CD4-positive, alpha-beta T cell (primary cell): ENCODE results near the gene MLLT10. TPM values are rescaled to one million over a fixed set of nuclear protein-coding genes. Genes with fewer than 3 reads are reported as not detected.

Experiments used
- ATAC-seq: fragments of 200-7000 bp; cut with Tn5 transposase; one replicate; pipeline ENCODE4 v1.10.0; 2022; ENCODE audit warnings: mild to moderate bottlenecking; ENCODE audit not compliant: poor library complexity
- CTCF ChIA-PET: fragments of 350-600 bp; sonication (Branson Sonifier 250); formaldehyde crosslinking; loops from one replicate; lab custom pipeline; 2021; ENCODE audit warnings: antibody characterized with exemption, inconsistent platforms; lab: Charles Lee
- POLR2A ChIA-PET: fragments of 350-600 bp; sonication (Branson Sonifier 250); formaldehyde crosslinking; loops from one replicate; lab custom pipeline; 2021; ENCODE audit warnings: antibody characterized with exemption, inconsistent platforms; lab: Charles Lee
- DNase-seq, 14 experiments: peaks; one replicate each; pipeline ENCODE4 v3.0.0-alpha.2; 2013 to 2020; ENCODE audit warnings: mixed read lengths in 2 of 14
- H3K27ac ChIP-seq, 2 donors: one replicate each; pipeline versions ENCODE4 v1.5.1 to v1.7.0; 2013; ENCODE audit warnings: low read length in 2 of 2, low read depth in 1 of 2, mild to moderate bottlenecking in 1 of 2
- H3K27me3 ChIP-seq, 2 experiments: 1 replicate in 1 of 2; 2 replicates in 1 of 2; pipeline versions ENCODE4 v1.6.1 to v1.7.0; 2013; ENCODE audit warnings: low read length in 2 of 2, control low read depth in 1 of 2, mild to moderate bottlenecking in 1 of 2, moderate library complexity in 1 of 2; ENCODE audit not compliant: insufficient read depth in 2 of 2, control insufficient read depth in 1 of 2
- H3K36me3 ChIP-seq: one replicate; pipeline ENCODE4 v1.6.1; 2013; ENCODE audit warnings: low read length, control low read depth; ENCODE audit not compliant: insufficient read depth
- H3K4me1 ChIP-seq: one replicate; pipeline ENCODE4 v1.6.1; 2013; ENCODE audit warnings: low read length, control low read depth; ENCODE audit not compliant: insufficient read depth
- H3K4me3 ChIP-seq: one replicate; pipeline ENCODE4 v1.5.1; 2013; ENCODE audit warnings: mild to moderate bottlenecking, low read length, moderate library complexity
- H3K9me3 ChIP-seq, 2 experiments: 1 replicate in 1 of 2; 2 replicates in 1 of 2; pipeline versions ENCODE4 v1.6.1 to v1.7.0; 2013; ENCODE audit warnings: low read length in 2 of 2, mild to moderate bottlenecking in 2 of 2, control low read depth in 1 of 2, moderate library complexity in 1 of 2; ENCODE audit not compliant: control insufficient read depth in 1 of 2, insufficient read depth in 1 of 2
- H3K27ac Mint-ChIP-seq: one replicate; pipeline ENCODE4 v1.8.0; 2020; ENCODE audit warnings: mixed read lengths
- H3K27me3 Mint-ChIP-seq: one replicate; pipeline ENCODE4 v1.8.0; 2021; ENCODE audit warnings: mixed read lengths
- H3K36me3 Mint-ChIP-seq: one replicate; pipeline ENCODE4 v1.8.0; 2021; ENCODE audit warnings: low read depth, mixed read lengths
- H3K4me1 Mint-ChIP-seq: one replicate; pipeline ENCODE4 v1.8.0; 2021; ENCODE audit warnings: low read depth, mixed read lengths
- H3K4me3 Mint-ChIP-seq: one replicate; pipeline ENCODE4 v1.8.0; 2020; ENCODE audit warnings: mild to moderate bottlenecking, mixed read lengths
- H3K9me3 Mint-ChIP-seq: one replicate; pipeline ENCODE4 v1.8.0; 2020; ENCODE audit warnings: mixed read lengths
- CTCF ChIP-seq: fragments of 200-600 bp; IDR thresholded peaks from one replicate; pipeline ENCODE4 v1.8.0; 2022; ENCODE audit warnings: antibody characterized with exemption, mild to moderate bottlenecking
- intact Hi-C, 2 experiments: fragments of 100-400 bp; cut with DNase I in 1 of 2; cut with micrococcal nuclease in 1 of 2; formaldehyde crosslinking; loops; one replicate each; pipeline versions ENCODE4 v1.15.1 to v1.9.0; 2023 to 2025; cut with DNase I, micrococcal nuclease
- total RNA-seq, 174 experiments: library from RNA in 2 of 174; stranded (reverse) in 2 of 174; gene quantifications; one replicate each; pipeline ENCODE4 v1.2.3 and lab custom pipeline; 2021 to 2026

The MLLT10 gene
- total RNA-seq, 2 experiments from 2014 or later, result 46.0 to 64.1 TPM

GRCh38 chr10:21521751-21522533 lies 12.1 kb upstream of the MLLT10 start:
- intact Hi-C loops, result loop anchor here (10.0 kb wide), 3 partner anchors 223 to 1913 kb away; partner anchors contain the start of gene OTUD1 (in 1 of the 2)
- Mint-ChIP-seq H3K27me3 (peaks cover 70% of the 10 kb centered on the region), H3K36me3 (peaks cover 10% of the 10 kb centered on the region), H3K4me1 (peaks cover 55% of the 10 kb centered on the region), H3K4me3 (no peak overlapping the region), H3K9me3 (no peaks in the 10 kb centered on the region), H3K27ac (no peak overlapping the region)
- no peaks in the 10 kb centered on the region for H3K36me3 ChIP-seq
- no peak overlapping the region for H3K27ac ChIP-seq
- peaks cover 33 to 58% of the 10 kb centered on the region in 2 experiments for H3K27me3 ChIP-seq
- ATAC-seq (no peak), DNase-seq (no peak)
- no peaks in the 10 kb centered on the region for H3K9me3 ChIP-seq
- ChIA-PET CTCF (interaction anchor here (1.1 to 1.6 kb wide), 2 partner anchors 25 to 26 kb away, joined by 5 read pairs; no protein-coding TSS in a partner anchor), POLR2A (interaction anchor here (0.6 to 3.6 kb wide), 3 partner anchors 11 to 708 kb away, joined by 3 to 16 read pairs (median 3); partner anchors contain the start of gene MLLT10)
- TF ChIP-seq CTCF, result no peak
- H3K4me3 ChIP-seq, result no peak overlapping the region
- H3K4me1 ChIP-seq, result peaks cover 50% of the 10 kb centered on the region

- Histone ChIP-seq H3K27ac (no peak overlapping the region), H3K9me3 (no peaks in the 10 kb centered on the region), H3K36me3 (no peaks in the 10 kb centered on the region), H3K4me3 (no peak overlapping the region), H3K4me1 (peaks cover 48% of the 10 kb centered on the region), H3K27me3 (peaks cover 28 to 51% of the 10 kb centered on the region in 2 experiments)
- POLR2A ChIA-PET, result interaction anchor here (3.6 kb wide), 1 partner anchor 10 kb away, joined by 16 read pairs; the partner anchor contains the start of gene MLLT10
- no peak overlapping the region for H3K27ac Mint-ChIP-seq
- ATAC-seq, result no peak
- CTCF ChIA-PET, result interaction anchor here (0.6 to 1.1 kb wide), 3 partner anchors 26 to 753 kb away, joined by 3 to 5 read pairs (median 5); no protein-coding TSS in a partner anchor
- no peak for TF ChIP-seq CTCF
- H3K36me3 Mint-ChIP-seq, result peaks cover 10% of the 10 kb centered on the region
- no peak for DNase-seq
- no peak overlapping the region for H3K4me3 Mint-ChIP-seq
- peaks cover 63% of the 10 kb centered on the region for H3K27me3 Mint-ChIP-seq
- no peaks in the 10 kb centered on the region for H3K9me3 Mint-ChIP-seq
- intact Hi-C loops, result loop anchor here (10.0 kb wide), 3 partner anchors 222 to 1912 kb away; partner anchors contain the start of gene OTUD1 (in 1 of the 2)
- peaks cover 57% of the 10 kb centered on the region for H3K4me1 Mint-ChIP-seq
Measured at GRCh38 chr10:21522631-21523406, 11.2 kb upstream of the MLLT10 start.

DNA sequence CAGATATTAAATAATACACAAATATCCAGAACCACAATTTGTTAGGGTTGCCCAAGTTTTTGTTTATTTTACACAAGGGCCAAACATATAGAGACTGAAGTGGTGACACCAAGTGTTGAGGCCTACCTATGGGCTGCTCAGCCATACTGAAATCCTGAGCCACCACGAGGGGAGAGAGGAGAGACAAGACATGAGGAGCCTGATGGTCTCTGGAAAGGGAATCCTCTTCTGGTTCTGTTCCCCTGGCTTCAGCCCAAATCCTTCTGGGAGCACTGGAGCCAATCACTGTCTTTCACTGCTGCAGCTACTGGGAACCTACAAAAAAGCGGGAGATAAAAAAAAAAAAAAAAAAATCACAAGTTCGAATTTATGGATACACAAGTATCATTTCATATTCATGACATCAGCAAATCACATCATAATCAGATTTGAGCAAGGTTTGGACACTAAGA lies 10.4 kb upstream of the MLLT10 start:
- ChIA-PET CTCF (interaction anchor here (0.6 kb wide), 1 partner anchor 280 kb away, joined by 5 read pairs; no protein-coding TSS in a partner anchor), POLR2A (interaction anchor here (0.7 to 3.6 kb wide), 2 partner anchors 10 to 405 kb away, joined by 3 to 16 read pairs; partner anchors contain the start of gene MLLT10)
- Mint-ChIP-seq H3K27me3 (peaks cover 55% of the 10 kb centered on the region), H3K4me3 (peak overlapping the region; percentile 36), H3K36me3 (peaks cover 10% of the 10 kb centered on the region), H3K9me3 (no peaks in the 10 kb centered on the region), H3K27ac (peak overlapping the region; percentile 18), H3K4me1 (peaks cover 56% of the 10 kb centered on the region)
- ATAC-seq (no peak), DNase-seq (no peak)
- peaks cover 20 to 43% of the 10 kb centered on the region in 2 experiments for H3K27me3 ChIP-seq
- no peak overlapping the region for H3K27ac ChIP-seq
- H3K9me3 ChIP-seq, result no peaks in the 10 kb centered on the region
- H3K4me3 ChIP-seq, result no peak overlapping the region
- no peak for TF ChIP-seq CTCF
- intact Hi-C loops, result loop anchor here (10.0 kb wide), 3 partner anchors 221 to 1911 kb away; partner anchors contain the start of gene OTUD1 (in 1 of the 2)
- peaks cover 41% of the 10 kb centered on the region for H3K4me1 ChIP-seq
- H3K36me3 ChIP-seq, result no peaks in the 10 kb centered on the region
